Endodermal cell (in vitro differentiated cells): ENCODE data around the gene EEFSEC. TPM values are rescaled to one million over a fixed set of nuclear protein-coding genes. Genes with fewer than 3 reads are reported as not detected.

ENCODE experiments used
- DNase-seq: peaks from one replicate; pipeline ENCODE4 v3.0.0-alpha.2; 2017
- H3K27ac ChIP-seq: 2 replicates; pipeline ENCODE4 v1.5.1; 2013; ENCODE audit warnings: mild to moderate bottlenecking, low read depth, low read length, moderate library complexity
- H3K27me3 ChIP-seq: 2 replicates; pipeline ENCODE4 v1.6.1; 2013; ENCODE audit warnings: mild to moderate bottlenecking, low read length, moderate library complexity; ENCODE audit not compliant: insufficient read depth, control insufficient read depth, poor library complexity, severe bottlenecking
- H3K36me3 ChIP-seq: 2 replicates; pipeline ENCODE4 v1.7.0; 2013; ENCODE audit warnings: mild to moderate bottlenecking, low read length, moderate library complexity; ENCODE audit not compliant: control insufficient read depth, insufficient read depth
- H3K4me1 ChIP-seq: one replicate; pipeline ENCODE4 v1.7.0; 2013; ENCODE audit warnings: low read length; ENCODE audit not compliant: control insufficient read depth, insufficient read depth
- H3K4me3 ChIP-seq: 2 replicates; pipeline ENCODE4 v1.5.1; 2013; ENCODE audit warnings: mild to moderate bottlenecking, low read length, moderate library complexity
- H3K9ac ChIP-seq: 2 replicates; pipeline ENCODE4 v1.6.1; 2013; ENCODE audit warnings: mild to moderate bottlenecking, low read length, moderate library complexity; ENCODE audit not compliant: poor library complexity, severe bottlenecking; ENCODE audit errors: extremely low read depth
- H3K9me3 ChIP-seq: 2 replicates; pipeline ENCODE4 v1.6.1; 2013; ENCODE audit warnings: mild to moderate bottlenecking, low read length, moderate library complexity; ENCODE audit not compliant: control insufficient read depth
- H3K27ac Mint-ChIP-seq: 2 replicates; pipeline ENCODE4 v1.8.0; 2020; ENCODE audit warnings: mixed read lengths
- H3K27me3 Mint-ChIP-seq: 2 replicates; pipeline ENCODE4 v1.8.0; 2021; ENCODE audit warnings: mild to moderate bottlenecking, mixed read lengths; ENCODE audit not compliant: insufficient read depth
- H3K36me3 Mint-ChIP-seq: 2 replicates; pipeline ENCODE4 v1.8.0; 2020; ENCODE audit warnings: low read depth, mixed read lengths
- H3K4me1 Mint-ChIP-seq: 2 replicates; pipeline ENCODE4 v1.8.0; 2020; ENCODE audit warnings: mixed read lengths
- H3K4me3 Mint-ChIP-seq: 2 replicates; pipeline ENCODE4 v1.8.0; 2020; ENCODE audit warnings: mild to moderate bottlenecking, moderate library complexity, mixed read lengths
- H3K9me3 Mint-ChIP-seq: 2 replicates; pipeline ENCODE4 v1.8.0; 2020; ENCODE audit warnings: mild to moderate bottlenecking, mixed read lengths
- WGBS, 2 experiments: methylation state at CpG; one replicate each; pipeline versions ENCODE4 v1.1.5 to v1.1.7; 2013; ENCODE audit warnings: missing lambda C conversion rate in 2 of 2, mixed read lengths in 1 of 2; ENCODE audit not compliant: insufficient coverage in 1 of 2, insufficient read length in 1 of 2; 5-methylcytosine and 5-hydroxymethylcytosine counted together
- total RNA-seq, 2 donors: library from RNA; stranded (reverse); fragmentation: NEBNext Ultra II Directional in 1 of 2; extraction: Animal tissue kit (Norgen Biotek cat#: 25700) in 1 of 2; gene quantifications; 2 replicates in 1 of 2; 3 replicates in 1 of 2; pipeline ENCODE4 v1.2.1, GENCODE V29; 2021
- TF ChIP-seq, protein P1 (sequence below): fragments of 200-600 bp; sonication (generic); conservative IDR thresholded peaks from 2 replicates; pipeline ENCODE4 v1.5.0; 2021; ENCODE audit warnings: antibody characterized with exemption, mild to moderate bottlenecking

EEFSEC gene
- total RNA-seq, 2 donors from 2014 or later: 11.9 to 15.8 TPM

DNA sequence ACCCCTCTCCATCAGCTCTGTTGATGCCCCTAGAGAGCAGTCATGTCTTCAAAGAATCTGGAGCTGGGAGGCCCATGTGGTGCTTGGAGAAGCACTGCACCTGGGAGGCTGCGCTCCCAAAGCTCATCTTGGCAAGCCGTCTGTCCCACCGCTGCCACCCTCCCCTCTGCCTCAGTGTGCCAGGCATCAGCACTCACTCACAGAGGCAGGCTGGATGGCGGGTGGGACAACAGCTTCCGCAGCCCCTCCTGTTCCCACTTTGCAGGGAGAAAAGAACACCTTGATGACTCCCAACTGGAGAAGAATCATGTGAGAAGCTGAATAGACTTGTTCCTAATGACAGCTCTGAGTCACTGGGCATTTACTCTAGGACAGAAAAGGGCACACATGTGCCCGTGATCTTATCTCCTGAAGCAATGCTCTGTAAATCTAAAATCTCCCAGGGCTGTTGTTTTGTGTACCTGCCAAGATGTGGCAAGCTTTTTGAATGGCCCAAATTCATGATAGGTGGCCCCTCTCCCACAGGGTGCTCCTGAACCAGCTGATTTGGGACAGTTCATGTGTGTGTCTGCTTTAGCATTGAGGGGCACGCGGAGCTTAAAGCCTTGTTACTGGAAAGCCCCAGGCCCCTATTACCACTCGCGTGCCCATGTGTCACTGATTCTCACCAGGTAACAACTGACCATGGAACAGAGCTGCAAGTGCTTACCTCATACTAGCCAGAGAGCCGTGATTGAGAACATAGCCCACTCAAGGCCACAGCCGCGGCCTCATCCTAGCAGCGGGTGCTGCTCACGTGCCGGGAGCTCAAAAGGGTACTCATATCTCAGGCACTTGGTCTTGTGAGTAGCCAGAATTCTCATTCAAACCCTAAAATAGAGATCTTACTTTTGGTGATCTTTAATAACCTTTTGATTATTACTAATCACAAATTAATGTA is 209.0 kb downstream of the EEFSEC start:
- Histone ChIP-seq H3K4me3 (no peak overlapping the region), H3K36me3 (no peaks in the 10 kb centered on the region), H3K27me3 (no peaks in the 10 kb centered on the region), H3K9me3 (no peaks in the 10 kb centered on the region), H3K9ac (no peak overlapping the region), H3K4me1 (no peaks in the 10 kb centered on the region), H3K27ac (no peak overlapping the region)
- Mint-ChIP-seq H3K27me3 (no peaks in the 10 kb centered on the region), H3K36me3 (peaks cover 2% of the 10 kb centered on the region), H3K9me3 (no peaks in the 10 kb centered on the region), H3K4me3 (no peak overlapping the region), H3K27ac (no peak overlapping the region), H3K4me1 (peaks cover 2% of the 10 kb centered on the region)
- no peak for DNase-seq
- 91 to 97% methylated on average over 15 to 16 of the region's 16 CpGs for WGBS, 2 experiments
- TF ChIP-seq, protein P1, sequence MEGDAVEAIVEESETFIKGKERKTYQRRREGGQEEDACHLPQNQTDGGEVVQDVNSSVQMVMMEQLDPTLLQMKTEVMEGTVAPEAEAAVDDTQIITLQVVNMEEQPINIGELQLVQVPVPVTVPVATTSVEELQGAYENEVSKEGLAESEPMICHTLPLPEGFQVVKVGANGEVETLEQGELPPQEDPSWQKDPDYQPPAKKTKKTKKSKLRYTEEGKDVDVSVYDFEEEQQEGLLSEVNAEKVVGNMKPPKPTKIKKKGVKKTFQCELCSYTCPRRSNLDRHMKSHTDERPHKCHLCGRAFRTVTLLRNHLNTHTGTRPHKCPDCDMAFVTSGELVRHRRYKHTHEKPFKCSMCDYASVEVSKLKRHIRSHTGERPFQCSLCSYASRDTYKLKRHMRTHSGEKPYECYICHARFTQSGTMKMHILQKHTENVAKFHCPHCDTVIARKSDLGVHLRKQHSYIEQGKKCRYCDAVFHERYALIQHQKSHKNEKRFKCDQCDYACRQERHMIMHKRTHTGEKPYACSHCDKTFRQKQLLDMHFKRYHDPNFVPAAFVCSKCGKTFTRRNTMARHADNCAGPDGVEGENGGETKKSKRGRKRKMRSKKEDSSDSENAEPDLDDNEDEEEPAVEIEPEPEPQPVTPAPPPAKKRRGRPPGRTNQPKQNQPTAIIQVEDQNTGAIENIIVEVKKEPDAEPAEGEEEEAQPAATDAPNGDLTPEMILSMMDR: no peak

DNA sequence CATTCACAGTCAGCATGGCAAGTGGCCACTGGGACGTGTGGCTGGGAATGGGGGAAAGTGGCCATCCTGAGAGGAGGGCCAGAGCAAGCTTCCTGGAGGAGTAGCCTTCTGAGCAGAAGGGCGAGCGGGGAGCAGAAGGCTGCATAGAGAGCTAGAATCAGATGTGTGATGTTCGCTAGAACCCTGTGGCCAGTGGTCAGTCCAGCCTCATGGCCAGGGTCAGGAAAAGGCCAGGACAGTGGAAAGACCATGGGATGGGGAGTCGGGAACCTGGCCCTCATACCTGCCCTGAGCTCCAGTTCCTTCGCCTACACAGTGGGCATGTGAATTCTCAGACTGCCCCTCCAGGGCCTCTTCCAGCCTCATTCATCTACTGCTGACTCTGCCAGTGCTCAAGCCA is 211.0 kb downstream of the EEFSEC start:
- Histone ChIP-seq H3K4me1 (no peaks in the 10 kb centered on the region), H3K27ac (no peak overlapping the region), H3K9me3 (no peaks in the 10 kb centered on the region), H3K9ac (no peak overlapping the region), H3K27me3 (no peaks in the 10 kb centered on the region), H3K36me3 (no peaks in the 10 kb centered on the region), H3K4me3 (no peak overlapping the region)
- WGBS, 2 experiments: 88 to 93% methylated on average over 6 of the region's 6 CpGs
- Mint-ChIP-seq H3K9me3 (no peaks in the 10 kb centered on the region), H3K4me3 (no peak overlapping the region), H3K36me3 (no peaks in the 10 kb centered on the region), H3K4me1 (peaks cover 8% of the 10 kb centered on the region), H3K27ac (peak overlapping the region; percentile 60), H3K27me3 (no peaks in the 10 kb centered on the region)
- no peak for DNase-seq
- TF ChIP-seq, protein P1: no peak

DNA sequence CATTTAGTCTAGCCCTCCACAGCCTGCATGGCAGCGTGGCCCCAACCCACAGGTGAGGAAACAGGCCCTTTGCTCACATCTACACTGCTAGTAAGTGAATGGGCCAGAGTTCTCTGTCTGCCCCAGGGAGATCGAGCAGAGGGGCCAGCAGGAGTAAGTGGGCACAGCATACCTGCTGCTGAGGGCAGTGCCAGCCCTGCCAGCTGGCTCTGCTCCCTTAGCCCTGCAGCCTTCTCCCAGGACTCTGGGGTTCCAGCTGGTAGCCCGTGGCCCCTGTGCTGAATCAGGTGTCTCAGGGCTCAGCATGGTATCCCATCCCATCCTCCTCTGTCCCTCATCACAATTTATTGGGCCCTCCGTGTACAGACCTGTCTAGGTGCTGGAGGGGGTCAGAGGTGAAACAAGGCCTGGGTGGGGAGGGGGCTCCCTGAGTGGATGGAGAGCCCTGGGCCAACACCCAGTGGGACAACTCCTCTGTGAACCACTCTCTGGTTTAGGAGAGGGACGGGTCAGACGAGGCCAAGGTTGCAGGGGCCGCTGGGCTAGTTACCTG is 211.6 kb downstream of the EEFSEC start:
- WGBS, 2 experiments: 91 to 94% methylated on average over 5 to 7 of the region's 7 CpGs
- H3K4me3 Mint-ChIP-seq: no peak overlapping the region
- no peak overlapping the region for H3K27ac ChIP-seq
- H3K27me3 Mint-ChIP-seq: no peaks in the 10 kb centered on the region
- no peaks in the 10 kb centered on the region for H3K36me3 Mint-ChIP-seq
- TF ChIP-seq, protein P1: no peak
- peaks cover 8% of the 10 kb centered on the region for H3K4me1 Mint-ChIP-seq
- H3K27ac Mint-ChIP-seq: no peak overlapping the region
- no peaks in the 10 kb centered on the region for H3K4me1 ChIP-seq
- no peaks in the 10 kb centered on the region for H3K27me3 ChIP-seq
- no peak overlapping the region for H3K9ac ChIP-seq
- no peak for DNase-seq
- no peaks in the 10 kb centered on the region for H3K9me3 ChIP-seq
- no peak overlapping the region for H3K4me3 ChIP-seq
- no peaks in the 10 kb centered on the region for H3K36me3 ChIP-seq
- no peaks in the 10 kb centered on the region for H3K9me3 Mint-ChIP-seq
